ENCODE measurements around the gene CLDN34.

The CLDN34 gene

GRCh38 chrX:10007621-10008020 is 40.5 kb downstream of the CLDN34 start:
- ATAC-seq: no peak

GRCh38 chrX:10008483-10009056 is 41.4 kb downstream of the CLDN34 start:
- ATAC-seq: no peak
- TF ChIP-seq GLIS3 (CRISPR knock-in tag; IDR thresholded peaks at IDR 0.05) (no peak), OSR1 (CRISPR knock-in tag; IDR thresholded peaks at IDR 0.05) (no peak), ZNF70 (CRISPR knock-in tag; IDR thresholded peaks at IDR 0.05) (no peak)

More at GRCh38 chrX:10007621-10008020, 40.5 kb downstream of the CLDN34 start:
- TF ChIP-seq ZNF8 (CRISPR knock-in tag; IDR thresholded peaks at IDR 0.05) (no peak), ZNF70 (CRISPR knock-in tag; IDR thresholded peaks at IDR 0.05) (no peak), ISL1 (CRISPR knock-in tag; IDR thresholded peaks at IDR 0.05) (no peak), SNAI2 (CRISPR knock-in tag; IDR thresholded peaks at IDR 0.05) (no peak), ESRRG (CRISPR knock-in tag; IDR thresholded peaks at IDR 0.05) (no peak), CSDC2 (CRISPR knock-in tag; IDR thresholded peaks at IDR 0.05) (no peak), BACH2 (CRISPR knock-in tag; IDR thresholded peaks at IDR 0.05; ENCODE audit: borderline replicate concordance) (no peak), CSRNP3 (CRISPR knock-in tag; IDR thresholded peaks at IDR 0.05) (no peak), ZC3H10 (CRISPR knock-in tag; IDR thresholded peaks at IDR 0.05) (no peak), TOX (CRISPR knock-in tag; IDR thresholded peaks at IDR 0.05; ENCODE audit: borderline replicate concordance) (no peak), TCF4 (CRISPR knock-in tag; IDR thresholded peaks at IDR 0.05; ENCODE audit: borderline replicate concordance) (no peak), ARNTL (CRISPR knock-in tag; IDR thresholded peaks at IDR 0.05; ENCODE audit: borderline replicate concordance, low read depth) (no peak)

GRCh38 chrX:10009741-10010140 is 42.6 kb downstream of the CLDN34 start:
- TF ChIP-seq ZNF8 (CRISPR knock-in tag; IDR thresholded peaks at IDR 0.05): no peak
- no peak for TF ChIP-seq ZC3H10 (CRISPR knock-in tag; IDR thresholded peaks at IDR 0.05)
- TF ChIP-seq POU6F1 (CRISPR knock-in tag; IDR thresholded peaks at IDR 0.05; ENCODE audit: borderline replicate concordance, low read depth): no peak
- TF ChIP-seq TOX (CRISPR knock-in tag; IDR thresholded peaks at IDR 0.05; ENCODE audit: borderline replicate concordance): no peak
- TF ChIP-seq ZNF70 (CRISPR knock-in tag; IDR thresholded peaks at IDR 0.05): no peak
- no peak for TF ChIP-seq ZFP3 (CRISPR knock-in tag; IDR thresholded peaks at IDR 0.05)
- TF ChIP-seq PPARA (CRISPR knock-in tag; IDR thresholded peaks at IDR 0.05; ENCODE audit: borderline replicate concordance): no peak
- no peak for TF ChIP-seq GLIS3 (CRISPR knock-in tag; IDR thresholded peaks at IDR 0.05)
- no peak for TF ChIP-seq ZFP30 (CRISPR knock-in tag; IDR thresholded peaks at IDR 0.05)
- no peak for TF ChIP-seq ESRRG (CRISPR knock-in tag; IDR thresholded peaks at IDR 0.05)
- no peak for ATAC-seq

- TF ChIP-seq ESRRG (CRISPR knock-in tag; IDR thresholded peaks at IDR 0.05) (no peak), CSRNP3 (CRISPR knock-in tag; IDR thresholded peaks at IDR 0.05) (no peak), TOX (CRISPR knock-in tag; IDR thresholded peaks at IDR 0.05; ENCODE audit: borderline replicate concordance) (no peak), PATZ1 (CRISPR knock-in tag; IDR thresholded peaks at IDR 0.05; ENCODE audit: borderline replicate concordance) (no peak), ISL1 (CRISPR knock-in tag; IDR thresholded peaks at IDR 0.05) (no peak)
- ATAC-seq: no peak
Observed at GRCh38 chrX:10010686-10011085, 43.5 kb downstream of the CLDN34 start.

- no peak for ATAC-seq
- TF ChIP-seq ISL1 (CRISPR knock-in tag; IDR thresholded peaks at IDR 0.05) (no peak), TOX (CRISPR knock-in tag; IDR thresholded peaks at IDR 0.05; ENCODE audit: borderline replicate concordance) (no peak), TSHZ2 (CRISPR knock-in tag; IDR thresholded peaks at IDR 0.05) (no peak), OSR1 (CRISPR knock-in tag; IDR thresholded peaks at IDR 0.05) (no peak), RARB (CRISPR knock-in tag; IDR thresholded peaks at IDR 0.05) (no peak), CSDC2 (CRISPR knock-in tag; IDR thresholded peaks at IDR 0.05) (no peak), ZC3H10 (CRISPR knock-in tag; IDR thresholded peaks at IDR 0.05) (no peak), PPARA (CRISPR knock-in tag; IDR thresholded peaks at IDR 0.05; ENCODE audit: borderline replicate concordance) (no peak), SNAI2 (CRISPR knock-in tag; IDR thresholded peaks at IDR 0.05) (no peak)
Observed at GRCh38 chrX:10011261-10011931, 44.2 kb downstream of the CLDN34 start.

All from SK-N-SH treated with all-trans-retinoic acid at 6 μM for 48 hours (cell line).